22Rv1 (cell line): ENCODE results near the gene TMEM170B.

Experiments used
- ZFX ChIP-seq: fragments of 450-650 bp; IDR thresholded peaks from 2 replicates; pipeline ENCODE4 v1.6.1; 2017; ENCODE audit warnings: antibody characterized with exemption, borderline replicate concordance
- TF ChIP-seq, protein P1 (sequence below): fragments of 450-650 bp; IDR thresholded peaks from 2 replicates; pipeline ENCODE4 v1.5.1; 2017; ENCODE audit warnings: mild to moderate bottlenecking

DNA sequence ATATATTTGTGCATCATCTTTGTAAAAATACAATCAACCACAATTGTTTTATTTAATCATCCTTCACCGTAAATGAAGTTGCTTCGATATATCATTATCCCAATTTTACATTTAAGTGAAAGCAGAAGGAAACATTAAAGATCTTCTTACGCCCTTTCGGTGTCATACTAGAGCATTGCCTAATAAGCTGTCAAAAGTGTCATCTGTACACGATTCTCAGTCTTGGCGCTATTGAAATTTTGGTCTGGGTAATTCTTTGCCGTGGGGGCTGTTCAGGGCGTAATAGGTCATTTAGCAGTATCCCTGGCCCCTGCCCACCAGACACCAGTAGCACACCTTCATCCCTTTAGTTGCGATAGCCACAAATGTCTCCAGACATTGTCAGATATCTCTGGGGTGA, 40.4 kb upstream of the TMEM170B start:
- TF ChIP-seq, protein P1, sequence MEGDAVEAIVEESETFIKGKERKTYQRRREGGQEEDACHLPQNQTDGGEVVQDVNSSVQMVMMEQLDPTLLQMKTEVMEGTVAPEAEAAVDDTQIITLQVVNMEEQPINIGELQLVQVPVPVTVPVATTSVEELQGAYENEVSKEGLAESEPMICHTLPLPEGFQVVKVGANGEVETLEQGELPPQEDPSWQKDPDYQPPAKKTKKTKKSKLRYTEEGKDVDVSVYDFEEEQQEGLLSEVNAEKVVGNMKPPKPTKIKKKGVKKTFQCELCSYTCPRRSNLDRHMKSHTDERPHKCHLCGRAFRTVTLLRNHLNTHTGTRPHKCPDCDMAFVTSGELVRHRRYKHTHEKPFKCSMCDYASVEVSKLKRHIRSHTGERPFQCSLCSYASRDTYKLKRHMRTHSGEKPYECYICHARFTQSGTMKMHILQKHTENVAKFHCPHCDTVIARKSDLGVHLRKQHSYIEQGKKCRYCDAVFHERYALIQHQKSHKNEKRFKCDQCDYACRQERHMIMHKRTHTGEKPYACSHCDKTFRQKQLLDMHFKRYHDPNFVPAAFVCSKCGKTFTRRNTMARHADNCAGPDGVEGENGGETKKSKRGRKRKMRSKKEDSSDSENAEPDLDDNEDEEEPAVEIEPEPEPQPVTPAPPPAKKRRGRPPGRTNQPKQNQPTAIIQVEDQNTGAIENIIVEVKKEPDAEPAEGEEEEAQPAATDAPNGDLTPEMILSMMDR = no peak
- no peak for TF ChIP-seq ZFX
